Mesendoderm (in vitro differentiated cells): ENCODE measurements around the gene SHROOM2.
"Not testable (repeated sequence)": the region's sequence is repeated elsewhere in the genome, so short reads cannot be mapped to it uniquely, and the experiment has no call there.

Experiments
- DNase-seq: peaks from one replicate; pipeline ENCODE4 v3.0.0; 2013
- H2AK5ac ChIP-seq: 2 replicates; pipeline ENCODE4 v1.6.1; 2013; ENCODE audit warnings: low read length, inconsistent platforms
- H2BK120ac ChIP-seq: 2 replicates; pipeline ENCODE4 v1.6.1; 2013; ENCODE audit warnings: low read depth, mild to moderate bottlenecking, low read length, moderate library complexity, mixed read lengths
- H2BK15ac ChIP-seq: replicated peaks from 2 replicates; pipeline ENCODE4 v1.6.1; 2013; ENCODE audit warnings: low read depth, mild to moderate bottlenecking, moderate library complexity
- H2BK5ac ChIP-seq: 2 replicates; pipeline ENCODE4 v1.6.1; 2013; ENCODE audit warnings: low read length, inconsistent platforms
- H3K18ac ChIP-seq: 2 replicates; pipeline ENCODE4 v1.6.1; 2013; ENCODE audit warnings: mild to moderate bottlenecking, low read length, mixed read lengths
- H3K23ac ChIP-seq: one replicate; pipeline ENCODE4 v1.6.1; 2013; ENCODE audit warnings: low read length
- H3K27ac ChIP-seq: 2 replicates; pipeline ENCODE4 v1.5.1; 2013; ENCODE audit warnings: low read depth, mild to moderate bottlenecking, inconsistent platforms, low read length, moderate library complexity
- H3K27me3 ChIP-seq: 2 replicates; pipeline ENCODE4 v1.6.1; 2013; ENCODE audit warnings: low read length, control low read depth, mild to moderate bottlenecking, inconsistent platforms; ENCODE audit not compliant: insufficient read depth, poor library complexity
- H3K36me3 ChIP-seq: 2 replicates; pipeline ENCODE4 v1.6.1; 2013; ENCODE audit warnings: low read length, inconsistent platforms; ENCODE audit not compliant: control insufficient read depth, insufficient read depth
- H3K4ac ChIP-seq: one replicate; pipeline ENCODE4 v1.6.1; 2013; ENCODE audit warnings: low read depth, mild to moderate bottlenecking, low read length, moderate library complexity
- H3K4me1 ChIP-seq: 2 replicates; pipeline ENCODE4 v1.6.1; 2013; ENCODE audit warnings: low read depth, low read length, inconsistent platforms; ENCODE audit not compliant: control insufficient read depth
- H3K4me2 ChIP-seq: 2 replicates; pipeline ENCODE4 v1.6.1; 2013; ENCODE audit warnings: low read length
- H3K4me3 ChIP-seq: 2 replicates; pipeline ENCODE4 v1.5.1; 2013; ENCODE audit warnings: mild to moderate bottlenecking, low read length
- H3K56ac ChIP-seq: one replicate; pipeline ENCODE4 v1.6.1; 2013; ENCODE audit warnings: low read length
- H3K79me1 ChIP-seq: 2 replicates; pipeline ENCODE4 v1.6.1; 2013; ENCODE audit warnings: low read length, inconsistent platforms
- H3K79me2 ChIP-seq: 2 replicates; pipeline ENCODE4 v1.6.1; 2013; ENCODE audit warnings: mild to moderate bottlenecking, low read length; ENCODE audit not compliant: control insufficient read depth, insufficient read depth
- H3K9ac ChIP-seq: 2 replicates; pipeline ENCODE4 v1.6.1; 2013; ENCODE audit warnings: low read length, inconsistent platforms
- H4K5ac ChIP-seq: one replicate; pipeline ENCODE4 v1.6.1; 2013; ENCODE audit warnings: low read length
- H4K8ac ChIP-seq: one replicate; pipeline ENCODE4 v1.6.1; 2013; ENCODE audit warnings: low read depth, mild to moderate bottlenecking, control low read depth, low read length, moderate library complexity
- WGBS: extraction: QIAGEN DNeasy Blood & Tissue Kit; methylation state at CpG from one replicate; pipeline ENCODE4 v1.1.7; 2013; ENCODE audit warnings: low lambda C conversion rate, missing lambda C conversion rate; ENCODE audit not compliant: insufficient coverage; ENCODE audit errors: extremely low coverage; 5-methylcytosine and 5-hydroxymethylcytosine counted together

The SHROOM2 gene

GRCh38 chrX:9809876-9810275 lies 23.6 kb downstream of the SHROOM2 start:
- not testable (repeated sequence) for H2AK5ac ChIP-seq, H3K27ac ChIP-seq, H3K79me2 ChIP-seq, H2BK5ac ChIP-seq, H3K79me1 ChIP-seq, H4K5ac ChIP-seq, H3K4me1 ChIP-seq, H3K9ac ChIP-seq, H3K4ac ChIP-seq, H3K4me2 ChIP-seq, H3K36me3 ChIP-seq, H3K23ac ChIP-seq, DNase-seq, H3K56ac ChIP-seq, H3K4me3 ChIP-seq, H2BK15ac ChIP-seq, H3K18ac ChIP-seq, H2BK120ac ChIP-seq, H4K8ac ChIP-seq, H3K27me3 ChIP-seq
- no CpG with 5 or more reads among the region's 5 CpGs for WGBS

GRCh38 chrX:9811086-9811485 lies 24.9 kb downstream of the SHROOM2 start:
- not testable (repeated sequence) for H3K4ac ChIP-seq, H4K5ac ChIP-seq, H2BK15ac ChIP-seq, H3K9ac ChIP-seq, H4K8ac ChIP-seq, H3K79me2 ChIP-seq, H2AK5ac ChIP-seq, H3K27ac ChIP-seq, H3K79me1 ChIP-seq, H3K4me2 ChIP-seq, H3K23ac ChIP-seq, H3K4me3 ChIP-seq, H3K36me3 ChIP-seq, H3K18ac ChIP-seq, H3K27me3 ChIP-seq, H3K56ac ChIP-seq, H2BK120ac ChIP-seq, DNase-seq, H2BK5ac ChIP-seq, H3K4me1 ChIP-seq
- WGBS: no CpG with 5 or more reads among the region's 3 CpGs

GRCh38 chrX:9816084-9816700 lies 30.0 kb downstream of the SHROOM2 start:
- no peak for DNase-seq
- H3K18ac ChIP-seq: no peak overlapping the region
- H3K23ac ChIP-seq: no peak overlapping the region
- H3K27me3 ChIP-seq: no peaks in the 10 kb centered on the region
- no peak overlapping the region for H3K4me3 ChIP-seq
- no peak overlapping the region for H2BK120ac ChIP-seq
- H3K4ac ChIP-seq: no peak overlapping the region
- H3K4me2 ChIP-seq: no peak overlapping the region
- H3K9ac ChIP-seq: no peak overlapping the region
- no peak overlapping the region for H3K56ac ChIP-seq
- H3K79me1 ChIP-seq: no peaks in the 10 kb centered on the region
- H4K8ac ChIP-seq: no peak overlapping the region
- H3K4me1 ChIP-seq: no peaks in the 10 kb centered on the region
- H3K79me2 ChIP-seq: no peaks in the 10 kb centered on the region
- H2AK5ac ChIP-seq: no peak overlapping the region
- H2BK15ac ChIP-seq: no peak overlapping the region
- H4K5ac ChIP-seq: no peak overlapping the region
- no peak overlapping the region for H3K27ac ChIP-seq
- WGBS: no CpG with 5 or more reads among the region's 10 CpGs
- H3K36me3 ChIP-seq: no peaks in the 10 kb centered on the region
- H2BK5ac ChIP-seq: no peak overlapping the region

GRCh38 chrX:9821572-9821971 lies 35.3 kb downstream of the SHROOM2 start:
- no CpG with 5 or more reads among the region's 7 CpGs for WGBS

GRCh38 chrX:9824554-9824953 lies 38.3 kb downstream of the SHROOM2 start:
- Histone ChIP-seq H2BK120ac (no peak overlapping the region), H3K4me3 (no peak overlapping the region), H3K79me1 (no peaks in the 10 kb centered on the region), H3K4me2 (no peak overlapping the region), H3K9ac (no peak overlapping the region), H3K79me2 (peaks cover 1% of the 10 kb centered on the region), H4K5ac (no peak overlapping the region), H2AK5ac (no peak overlapping the region), H3K4ac (no peak overlapping the region), H3K56ac (no peak overlapping the region), H2BK5ac (no peak overlapping the region), H3K27me3 (no peaks in the 10 kb centered on the region), H3K27ac (no peak overlapping the region), H3K36me3 (no peaks in the 10 kb centered on the region), H4K8ac (no peak overlapping the region), H3K18ac (no peak overlapping the region), H2BK15ac (no peak overlapping the region), H3K23ac (no peak overlapping the region), H3K4me1 (peaks cover 3% of the 10 kb centered on the region)
- no peak for DNase-seq
- WGBS: no CpG with 5 or more reads among the region's 12 CpGs

More at GRCh38 chrX:9821572-9821971, 35.3 kb downstream of the SHROOM2 start:
- Histone ChIP-seq H3K23ac (no peak overlapping the region), H3K9ac (no peak overlapping the region), H3K56ac (no peak overlapping the region), H3K27ac (no peak overlapping the region), H2BK5ac (no peak overlapping the region), H3K27me3 (no peaks in the 10 kb centered on the region), H2BK120ac (no peak overlapping the region), H3K4me2 (no peak overlapping the region), H3K4me3 (no peak overlapping the region), H2BK15ac (no peak overlapping the region), H3K4me1 (peaks cover 3% of the 10 kb centered on the region), H3K18ac (no peak overlapping the region), H3K4ac (no peak overlapping the region), H3K79me1 (no peaks in the 10 kb centered on the region), H4K5ac (no peak overlapping the region), H4K8ac (no peak overlapping the region), H3K36me3 (no peaks in the 10 kb centered on the region), H2AK5ac (no peak overlapping the region), H3K79me2 (peaks cover 1% of the 10 kb centered on the region)
- no peak for DNase-seq

GRCh38 chrX:9825129-9825790 lies 39.0 kb downstream of the SHROOM2 start:
- no peaks in the 10 kb centered on the region for H3K79me1 ChIP-seq
- H2BK15ac ChIP-seq: no peak overlapping the region
- H3K18ac ChIP-seq: no peak overlapping the region
- WGBS: no CpG with 5 or more reads among the region's 6 CpGs
- no peak overlapping the region for H4K8ac ChIP-seq
- H3K27me3 ChIP-seq: no peaks in the 10 kb centered on the region
- no peak overlapping the region for H4K5ac ChIP-seq
- H3K27ac ChIP-seq: no peak overlapping the region
- DNase-seq: no peak
- no peak overlapping the region for H3K4me3 ChIP-seq
- H3K56ac ChIP-seq: no peak overlapping the region
- peaks cover 3% of the 10 kb centered on the region for H3K4me1 ChIP-seq
- H3K4me2 ChIP-seq: no peak overlapping the region
- H2BK5ac ChIP-seq: no peak overlapping the region
- H3K79me2 ChIP-seq: peaks cover 1% of the 10 kb centered on the region
- no peak overlapping the region for H3K4ac ChIP-seq
- H3K9ac ChIP-seq: no peak overlapping the region
- no peaks in the 10 kb centered on the region for H3K36me3 ChIP-seq
- H2BK120ac ChIP-seq: no peak overlapping the region
- H2AK5ac ChIP-seq: no peak overlapping the region
- no peak overlapping the region for H3K23ac ChIP-seq
